Measurements from ENCODE around the gene FAM24A. TPM values are rescaled to one million over a fixed set of nuclear protein-coding genes. Genes with fewer than 3 reads are reported as not detected.
A peak's percentile ranks its signal among the peaks of the same experiment; 100 is the strongest.

The FAM24A gene
- total and polyA plus RNA-seq, 2 experiments from 2014 or later = not detected

DNA sequence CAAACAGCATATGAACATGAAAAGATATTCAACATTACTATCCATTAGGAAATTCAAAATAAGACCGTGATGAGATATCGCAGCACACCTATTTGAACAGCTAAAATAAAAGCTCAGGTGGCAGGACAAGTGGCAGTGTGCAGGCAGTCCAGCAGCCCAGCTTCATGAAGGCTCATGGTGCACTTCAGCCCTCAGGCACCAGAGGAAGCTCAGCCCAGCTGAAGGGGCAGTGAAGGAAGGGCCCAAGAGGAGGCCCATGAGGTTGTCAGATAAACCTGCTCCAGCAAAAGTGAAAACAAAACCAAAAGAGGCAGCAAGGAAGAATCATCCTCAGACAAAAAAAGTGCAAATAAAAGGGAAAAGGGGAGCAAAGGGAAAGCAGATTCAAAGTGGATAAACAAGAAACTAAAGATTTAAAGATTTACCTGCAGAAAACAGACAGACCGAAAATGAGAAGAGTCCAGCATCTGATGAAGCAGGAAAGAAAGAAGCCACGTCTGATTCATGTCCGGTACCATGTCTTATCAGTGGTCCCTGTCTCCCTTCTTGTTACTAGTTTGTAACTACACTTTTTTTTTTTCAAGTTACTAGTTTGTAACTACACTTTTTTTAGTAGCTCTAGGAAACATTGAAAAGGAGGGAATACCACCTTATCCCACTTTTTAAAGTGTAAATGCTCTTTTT, 16.0 kb upstream of the FAM24A start:
- H3K4me2 ChIP-seq = no peak overlapping the region
- H3K9me3 Mint-ChIP-seq = no peaks in the 10 kb centered on the region
- H2AFZ ChIP-seq = no peak overlapping the region
- no peaks in the 10 kb centered on the region for H4K20me1 ChIP-seq (replicated peaks; ENCODE audit: insufficient read depth)
- no peak overlapping the region for H3K27ac Mint-ChIP-seq
- H3K4me3 Mint-ChIP-seq = no peak overlapping the region
- H3K4me3 ChIP-seq = no peak overlapping the region
- H3K27me3 ChIP-seq (ENCODE audit: insufficient read depth) = no peaks in the 10 kb centered on the region
- no peak for TF ChIP-seq ZNF114 (CRISPR knock-in tag; IDR thresholded peaks at IDR 0.05)
- TF ChIP-seq, protein P1, sequence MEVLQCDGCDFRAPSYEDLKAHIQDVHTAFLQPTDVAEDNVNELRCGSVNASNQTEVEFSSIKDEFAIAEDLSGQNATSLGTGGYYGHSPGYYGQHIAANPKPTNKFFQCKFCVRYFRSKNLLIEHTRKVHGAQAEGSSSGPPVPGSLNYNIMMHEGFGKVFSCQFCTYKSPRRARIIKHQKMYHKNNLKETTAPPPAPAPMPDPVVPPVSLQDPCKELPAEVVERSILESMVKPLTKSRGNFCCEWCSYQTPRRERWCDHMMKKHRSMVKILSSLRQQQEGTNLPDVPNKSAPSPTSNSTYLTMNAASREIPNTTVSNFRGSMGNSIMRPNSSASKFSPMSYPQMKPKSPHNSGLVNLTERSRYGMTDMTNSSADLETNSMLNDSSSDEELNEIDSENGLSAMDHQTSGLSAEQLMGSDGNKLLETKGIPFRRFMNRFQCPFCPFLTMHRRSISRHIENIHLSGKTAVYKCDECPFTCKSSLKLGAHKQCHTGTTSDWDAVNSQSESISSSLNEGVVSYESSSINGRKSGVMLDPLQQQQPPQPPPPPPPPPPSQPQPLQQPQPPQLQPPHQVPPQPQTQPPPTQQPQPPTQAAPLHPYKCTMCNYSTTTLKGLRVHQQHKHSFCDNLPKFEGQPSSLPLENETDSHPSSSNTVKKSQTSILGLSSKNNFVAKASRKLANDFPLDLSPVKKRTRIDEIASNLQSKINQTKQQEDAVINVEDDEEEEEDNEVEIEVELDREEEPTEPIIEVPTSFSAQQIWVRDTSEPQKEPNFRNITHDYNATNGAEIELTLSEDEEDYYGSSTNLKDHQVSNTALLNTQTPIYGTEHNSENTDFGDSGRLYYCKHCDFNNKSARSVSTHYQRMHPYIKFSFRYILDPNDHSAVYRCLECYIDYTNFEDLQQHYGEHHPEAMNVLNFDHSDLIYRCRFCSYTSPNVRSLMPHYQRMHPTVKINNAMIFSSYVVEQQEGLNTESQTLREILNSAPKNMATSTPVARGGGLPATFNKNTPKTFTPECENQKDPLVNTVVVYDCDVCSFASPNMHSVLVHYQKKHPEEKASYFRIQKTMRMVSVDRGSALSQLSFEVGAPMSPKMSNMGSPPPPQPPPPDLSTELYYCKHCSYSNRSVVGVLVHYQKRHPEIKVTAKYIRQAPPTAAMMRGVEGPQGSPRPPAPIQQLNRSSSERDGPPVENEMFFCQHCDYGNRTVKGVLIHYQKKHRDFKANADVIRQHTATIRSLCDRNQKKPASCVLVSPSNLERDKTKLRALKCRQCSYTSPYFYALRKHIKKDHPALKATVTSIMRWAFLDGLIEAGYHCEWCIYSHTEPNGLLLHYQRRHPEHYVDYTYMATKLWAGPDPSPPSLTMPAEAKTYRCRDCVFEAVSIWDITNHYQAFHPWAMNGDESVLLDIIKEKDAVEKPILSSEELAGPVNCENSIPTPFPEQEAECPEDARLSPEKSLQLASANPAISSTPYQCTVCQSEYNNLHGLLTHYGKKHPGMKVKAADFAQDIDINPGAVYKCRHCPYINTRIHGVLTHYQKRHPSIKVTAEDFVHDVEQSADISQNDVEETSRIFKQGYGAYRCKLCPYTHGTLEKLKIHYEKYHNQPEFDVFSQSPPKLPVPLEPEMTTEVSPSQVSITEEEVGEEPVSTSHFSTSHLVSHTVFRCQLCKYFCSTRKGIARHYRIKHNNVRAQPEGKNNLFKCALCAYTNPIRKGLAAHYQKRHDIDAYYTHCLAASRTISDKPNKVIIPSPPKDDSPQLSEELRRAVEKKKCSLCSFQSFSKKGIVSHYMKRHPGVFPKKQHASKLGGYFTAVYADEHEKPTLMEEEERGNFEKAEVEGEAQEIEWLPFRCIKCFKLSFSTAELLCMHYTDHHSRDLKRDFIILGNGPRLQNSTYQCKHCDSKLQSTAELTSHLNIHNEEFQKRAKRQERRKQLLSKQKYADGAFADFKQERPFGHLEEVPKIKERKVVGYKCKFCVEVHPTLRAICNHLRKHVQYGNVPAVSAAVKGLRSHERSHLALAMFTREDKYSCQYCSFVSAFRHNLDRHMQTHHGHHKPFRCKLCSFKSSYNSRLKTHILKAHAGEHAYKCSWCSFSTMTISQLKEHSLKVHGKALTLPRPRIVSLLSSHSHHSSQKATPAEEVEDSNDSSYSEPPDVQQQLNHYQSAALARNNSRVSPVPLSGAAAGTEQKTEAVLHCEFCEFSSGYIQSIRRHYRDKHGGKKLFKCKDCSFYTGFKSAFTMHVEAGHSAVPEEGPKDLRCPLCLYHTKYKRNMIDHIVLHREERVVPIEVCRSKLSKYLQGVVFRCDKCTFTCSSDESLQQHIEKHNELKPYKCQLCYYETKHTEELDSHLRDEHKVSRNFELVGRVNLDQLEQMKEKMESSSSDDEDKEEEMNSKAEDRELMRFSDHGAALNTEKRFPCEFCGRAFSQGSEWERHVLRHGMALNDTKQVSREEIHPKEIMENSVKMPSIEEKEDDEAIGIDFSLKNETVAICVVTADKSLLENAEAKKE (CRISPR knock-in tag; IDR thresholded peaks at IDR 0.05) = no peak
- no peak for TF ChIP-seq EZH2 (IDR thresholded peaks at IDR 0.05; ENCODE audit: low read depth, unreplicated experiment)
- no peak for TF ChIP-seq CREB1 (CRISPR knock-in tag; IDR thresholded peaks at IDR 0.05; ENCODE audit: low read depth)
- no peak for TF ChIP-seq ZNF331 (CRISPR knock-in tag; IDR thresholded peaks at IDR 0.05; ENCODE audit: low read depth)
- no peak for TF ChIP-seq STAT1 (IDR thresholded peaks at IDR 0.05; ENCODE audit: unreplicated experiment)
- no peak for TF ChIP-seq NANOG (IDR thresholded peaks at IDR 0.05; ENCODE audit: borderline replicate concordance)
- TF ChIP-seq, protein P2, sequence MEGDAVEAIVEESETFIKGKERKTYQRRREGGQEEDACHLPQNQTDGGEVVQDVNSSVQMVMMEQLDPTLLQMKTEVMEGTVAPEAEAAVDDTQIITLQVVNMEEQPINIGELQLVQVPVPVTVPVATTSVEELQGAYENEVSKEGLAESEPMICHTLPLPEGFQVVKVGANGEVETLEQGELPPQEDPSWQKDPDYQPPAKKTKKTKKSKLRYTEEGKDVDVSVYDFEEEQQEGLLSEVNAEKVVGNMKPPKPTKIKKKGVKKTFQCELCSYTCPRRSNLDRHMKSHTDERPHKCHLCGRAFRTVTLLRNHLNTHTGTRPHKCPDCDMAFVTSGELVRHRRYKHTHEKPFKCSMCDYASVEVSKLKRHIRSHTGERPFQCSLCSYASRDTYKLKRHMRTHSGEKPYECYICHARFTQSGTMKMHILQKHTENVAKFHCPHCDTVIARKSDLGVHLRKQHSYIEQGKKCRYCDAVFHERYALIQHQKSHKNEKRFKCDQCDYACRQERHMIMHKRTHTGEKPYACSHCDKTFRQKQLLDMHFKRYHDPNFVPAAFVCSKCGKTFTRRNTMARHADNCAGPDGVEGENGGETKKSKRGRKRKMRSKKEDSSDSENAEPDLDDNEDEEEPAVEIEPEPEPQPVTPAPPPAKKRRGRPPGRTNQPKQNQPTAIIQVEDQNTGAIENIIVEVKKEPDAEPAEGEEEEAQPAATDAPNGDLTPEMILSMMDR (conservative IDR thresholded peaks at IDR 0.05; ENCODE audit: low read depth in 2 of 2) = no peak
- TF ChIP-seq REST (IDR thresholded peaks at IDR 0.05; ENCODE audit: unreplicated experiment) = no peak
- no peak for TF ChIP-seq JUNB (IDR thresholded peaks at IDR 0.05; ENCODE audit: unreplicated experiment)
- TF ChIP-seq, protein P3, sequence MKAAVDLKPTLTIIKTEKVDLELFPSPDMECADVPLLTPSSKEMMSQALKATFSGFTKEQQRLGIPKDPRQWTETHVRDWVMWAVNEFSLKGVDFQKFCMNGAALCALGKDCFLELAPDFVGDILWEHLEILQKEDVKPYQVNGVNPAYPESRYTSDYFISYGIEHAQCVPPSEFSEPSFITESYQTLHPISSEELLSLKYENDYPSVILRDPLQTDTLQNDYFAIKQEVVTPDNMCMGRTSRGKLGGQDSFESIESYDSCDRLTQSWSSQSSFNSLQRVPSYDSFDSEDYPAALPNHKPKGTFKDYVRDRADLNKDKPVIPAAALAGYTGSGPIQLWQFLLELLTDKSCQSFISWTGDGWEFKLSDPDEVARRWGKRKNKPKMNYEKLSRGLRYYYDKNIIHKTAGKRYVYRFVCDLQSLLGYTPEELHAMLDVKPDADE (IDR thresholded peaks at IDR 0.05) = no peak
- TF ChIP-seq POLR2AphosphoS5 (IDR thresholded peaks at IDR 0.05; ENCODE audit: low read depth) = no peak
- no peak for TF ChIP-seq EZH2phosphoT487 (IDR thresholded peaks at IDR 0.05; ENCODE audit: unreplicated experiment)
- DNase-seq (ENCODE audit: low spot score) = peak; percentile 6
- H3K79me2 ChIP-seq (replicated peaks; ENCODE audit: insufficient read depth) = no peaks in the 10 kb centered on the region
- no peaks in the 10 kb centered on the region for H3F3A ChIP-seq (replicated peaks; ENCODE audit: low read depth)
- H3K36me3 ChIP-seq (ENCODE audit: insufficient read depth) = no peaks in the 10 kb centered on the region
- no peaks in the 10 kb centered on the region for H3K27me3 Mint-ChIP-seq (ENCODE audit: insufficient read depth, low read depth, poor library complexity)
- no peaks in the 10 kb centered on the region for H3K36me3 Mint-ChIP-seq (ENCODE audit: low read depth)
- no peaks in the 10 kb centered on the region for H3K4me1 Mint-ChIP-seq
- ATAC-seq = peak; percentile 67
- 0 out of 2 replicates have a peak, but pooled peaks cover 6% of the 10 kb centered on the region for H3K9me2 ChIP-seq (ENCODE audit: insufficient read depth)
- H3K4me1 ChIP-seq (ENCODE audit: insufficient read depth) = no peaks in the 10 kb centered on the region
- H3K27ac ChIP-seq (ENCODE audit: low read depth) = no peak overlapping the region

All from GM23338 (cell line).